IPS-18c (cell line): Measurements from ENCODE around the gene RSRC2.
"Not testable (repeated sequence)": the region's sequence is repeated elsewhere in the genome, so short reads cannot be mapped to it uniquely, and the experiment has no call there.

Experiments used
- H3K4me3 ChIP-seq: 2 replicates; pipeline ENCODE4 v1.7.0; 2013; ENCODE audit warnings: low read depth, mild to moderate bottlenecking, low read length, moderate library complexity; ENCODE audit not compliant: insufficient read depth
- H3K9me3 ChIP-seq: one replicate; pipeline ENCODE4 v1.6.1; 2013; ENCODE audit warnings: mild to moderate bottlenecking, low read length, moderate library complexity; ENCODE audit not compliant: control insufficient read depth, insufficient read depth

RSRC2 gene

GRCh38 chr12:122526683-122527477 lies at the start of gene RSRC2, which contains the start of gene KNTC1:
TSS of gene RSRC2 (minus strand) at chr12:122526936. CDS start at chr12:122526853, 83 bp downstream.
TSS of gene KNTC1 (plus strand) at chr12:122527249. CDS start at chr12:122530064, 2,815 bp downstream.
- H3K9me3 ChIP-seq = no peaks in the 10 kb centered on the region
- peak within 1 kb of the TSS; percentile 91 for H3K4me3 ChIP-seq

- no peaks in the 10 kb centered on the region for H3K9me3 ChIP-seq
These were observed 45.1 kb upstream of the RSRC2 start for GRCh38 chr12:122571821-122572220.

GRCh38 chr12:122570006-122570405 lies 43.3 kb upstream of the RSRC2 start:
- H3K4me3 ChIP-seq, H3K9me3 ChIP-seq: not testable (repeated sequence)

More at GRCh38 chr12:122571821-122572220, 45.1 kb upstream of the RSRC2 start:
- no peak overlapping the region for H3K4me3 ChIP-seq

- no peak overlapping the region for H3K4me3 ChIP-seq
- H3K9me3 ChIP-seq = no peaks in the 10 kb centered on the region
These were observed 42.6 kb upstream of the RSRC2 start for GRCh38 chr12:122569288-122569687.

GRCh38 chr12:122566816-122567215 lies 40.1 kb upstream of the RSRC2 start:
- not testable (repeated sequence) for H3K9me3 ChIP-seq, H3K4me3 ChIP-seq

GRCh38 chr12:122563361-122563760 lies 36.6 kb upstream of the RSRC2 start:
- Histone ChIP-seq H3K4me3 (no peak overlapping the region), H3K9me3 (no peaks in the 10 kb centered on the region)

- H3K9me3 ChIP-seq = no peaks in the 10 kb centered on the region
- no peak overlapping the region for H3K4me3 ChIP-seq
These were observed 33.4 kb upstream of the RSRC2 start for GRCh38 chr12:122560138-122560537.

- H3K9me3 ChIP-seq = no peaks in the 10 kb centered on the region
- no peak overlapping the region for H3K4me3 ChIP-seq
These were observed 32.3 kb upstream of the RSRC2 start for GRCh38 chr12:122558745-122559641.

GRCh38 chr12:122547330-122547729 lies 20.6 kb upstream of the RSRC2 start:
- H3K9me3 ChIP-seq = no peaks in the 10 kb centered on the region
- H3K4me3 ChIP-seq = no peak overlapping the region

- Histone ChIP-seq H3K9me3 (no peaks in the 10 kb centered on the region), H3K4me3 (no peak overlapping the region)
These were observed 19.1 kb upstream of the RSRC2 start for GRCh38 chr12:122545855-122546254.

GRCh38 chr12:122544537-122544936 lies 17.8 kb upstream of the RSRC2 start:
- Histone ChIP-seq H3K9me3 (no peaks in the 10 kb centered on the region), H3K4me3 (no peak overlapping the region)

GRCh38 chr12:122538496-122538895 lies 11.8 kb upstream of the RSRC2 start:
- Histone ChIP-seq H3K9me3 (no peaks in the 10 kb centered on the region), H3K4me3 (no peak overlapping the region)

GRCh38 chr12:122537021-122537420 lies 10.3 kb upstream of the RSRC2 start:
- Histone ChIP-seq H3K9me3 (no peaks in the 10 kb centered on the region), H3K4me3 (no peak overlapping the region)

- no peak overlapping the region for H3K4me3 ChIP-seq
- no peaks in the 10 kb centered on the region for H3K9me3 ChIP-seq
These were observed 7.1 kb upstream of the RSRC2 start for GRCh38 chr12:122533856-122534255.

- H3K9me3 ChIP-seq = no peaks in the 10 kb centered on the region
- H3K4me3 ChIP-seq = no peak overlapping the region
These were observed 2.3 kb upstream of the RSRC2 start for GRCh38 chr12:122528992-122529391.

- no peak overlapping the region for H3K4me3 ChIP-seq
These were observed 1.8 kb upstream of the RSRC2 start for GRCh38 chr12:122528582-122528981.

GRCh38 chr12:122527478-122527944 lies 775 bp upstream of the RSRC2 start:
- H3K4me3 ChIP-seq = peak overlapping the region; percentile 91
- H3K9me3 ChIP-seq = no peaks in the 10 kb centered on the region

More at GRCh38 chr12:122528582-122528981, 1.8 kb upstream of the RSRC2 start:
- no peaks in the 10 kb centered on the region for H3K9me3 ChIP-seq
